H1 (cell line): ENCODE data around the gene MEP1A. TPM values are rescaled to one million over a fixed set of nuclear protein-coding genes. Genes with fewer than 3 reads are reported as not detected.

Source experiments
- BCL11A ChIP-seq, 2 experiments: IDR thresholded peaks; one replicate each; pipeline ENCODE4 v1.6.1; 2011; ENCODE audit warnings: low read depth in 2 of 2, low read length in 2 of 2, mild to moderate bottlenecking in 2 of 2
- JUN ChIP-seq: IDR thresholded peaks from 2 replicates; pipeline ENCODE4 v1.6.1; 2011; ENCODE audit warnings: low read depth, mild to moderate bottlenecking, improper control_type of control experiment, low read length
- KDM4A ChIP-seq: IDR thresholded peaks from one replicate; pipeline ENCODE4 v1.7.1; 2012; ENCODE audit warnings: low read depth, mild to moderate bottlenecking, moderate library complexity, low read length, inconsistent platforms; ENCODE audit not compliant: severe bottlenecking
- SRF ChIP-seq: IDR thresholded peaks from 2 replicates; pipeline ENCODE4 v1.6.1; 2011; ENCODE audit warnings: mild to moderate bottlenecking, low read depth, low read length, moderate library complexity
- TCF12 ChIP-seq: IDR thresholded peaks from 2 replicates; pipeline ENCODE4 v1.6.1; 2011; ENCODE audit warnings: low read depth, mild to moderate bottlenecking, low read length
- polyA plus RNA-seq, 7 experiments: library from polyadenylated mRNA; depleted of rRNA in 3 of 7; stranded (reverse) in 5 of 7; unstranded in 2 of 7; fragments of >200 nt in 5 of 7; fragments of 200-250 nt in 2 of 7; gene quantifications; 1 replicate in 5 of 7; 2 replicates in 1 of 7; 4 replicates in 1 of 7; pipeline versions ENCODE4 v1.2.1 to v1.2.3, GENCODE V29; 2011 to 2013; ENCODE audit warnings: missing spikeins in 2 of 7, mixed read lengths in 2 of 7
- total RNA-seq: library from RNA; stranded (reverse); fragmentation: NEBNext Ultra II Directional; extraction: Animal tissue kit (Norgen Biotek cat#: 25700); gene quantifications from 2 replicates; pipeline ENCODE4 v1.2.1, GENCODE V29; 2021

MEP1A gene
- total and polyA plus RNA-seq, 2 of the 8 experiments (the other 6 are each of a cell fraction or from before 2014, with no cell fraction given), result 0.03 TPM; not detected in 1

DNA sequence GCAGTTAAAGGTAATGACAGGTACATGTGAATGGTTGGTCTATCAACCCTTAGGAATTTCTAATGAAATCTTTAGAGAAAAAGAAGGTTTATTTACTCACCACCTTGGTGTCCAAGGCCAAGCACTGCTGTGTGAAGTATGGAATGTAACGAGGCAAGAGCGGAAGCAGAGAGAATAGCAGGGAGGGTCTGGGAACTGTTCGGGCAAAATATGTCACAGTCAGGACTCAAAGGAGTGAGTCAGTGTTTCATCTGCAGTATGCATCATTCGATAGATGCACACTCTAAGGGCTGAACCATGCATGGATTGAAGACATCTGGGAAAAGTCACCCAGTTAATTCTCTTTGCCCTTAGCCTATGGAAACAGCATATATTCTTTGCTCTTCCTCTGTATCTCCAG is 95.4 kb downstream of the MEP1A start (continued):
- TF ChIP-seq JUN, result no peak
- TF ChIP-seq TCF12, result no peak
- no peak for TF ChIP-seq KDM4A
- TF ChIP-seq SRF, result no peak
- no peak for TF ChIP-seq BCL11A (IDR thresholded peaks at IDR 0.05; ENCODE audit: low read depth in 2 of 2, low read length in 2 of 2)

Other genes starting within 250 kb of the MEP1A start
- gene CYP39A1, start 140.6 kb upstream of the MEP1A start, total RNA-seq, result 2.4 and 2.5 TPM in 2 replicates
- 0.20 and 0.71 TPM in 2 replicates for gene CYP39A1, start 140.6 kb upstream of the MEP1A start, polyA plus RNA-seq (2011; rRNA removed)
- gene SLC25A27, start 140.4 kb upstream of the MEP1A start, total RNA-seq, result 8.4 and 9.5 TPM in 2 replicates
- gene SLC25A27, start 140.4 kb upstream of the MEP1A start, polyA plus RNA-seq (2011; rRNA removed), result 4.9 and 7.3 TPM in 2 replicates
- gene TDRD6, start 105.5 kb upstream of the MEP1A start, total RNA-seq, result 0.19 TPM in 1 of 2 replicates, not detected in the other
- 0.02 and 0.06 TPM in 2 replicates for gene TDRD6, start 105.5 kb upstream of the MEP1A start, polyA plus RNA-seq (2011; rRNA removed)
- gene PLA2G7, start 58.0 kb upstream of the MEP1A start, total RNA-seq, result 1.5 and 1.9 TPM in 2 replicates
- 1.3 and 2.2 TPM in 2 replicates for gene PLA2G7, start 58.0 kb upstream of the MEP1A start, polyA plus RNA-seq (2011; rRNA removed)
- gene ANKRD66, start 46.5 kb upstream of the MEP1A start, total RNA-seq, result not detected in 2 replicates
- gene ANKRD66, start 46.5 kb upstream of the MEP1A start, polyA plus RNA-seq (2011; rRNA removed), result 0.05 TPM in 1 of 2 replicates, not detected in the other
- 0.06 TPM in 1 of 2 replicates, not detected in the other for gene ADGRF5, start 128.5 kb downstream of the MEP1A start, total RNA-seq
- not detected in 2 replicates for gene ADGRF5, start 128.5 kb downstream of the MEP1A start, polyA plus RNA-seq (2011; rRNA removed)
- not detected in 2 replicates for gene ADGRF1, start 248.9 kb downstream of the MEP1A start, total RNA-seq
- gene ADGRF1, start 248.9 kb downstream of the MEP1A start, polyA plus RNA-seq (2011; rRNA removed), result not detected in 2 replicates